Pancreas (tissue), 10 donors: ENCODE measurements around the gene RDH8. TPM values are rescaled to one million over a fixed set of nuclear protein-coding genes. Genes with fewer than 3 reads are reported as not detected.

Experiments used
- ATAC-seq, 4 donors: fragments of 200-7000 bp; cut with Tn5 transposase; one replicate each; pipeline versions ENCODE4 v1.8.0 to v1.9.1; 2020; ENCODE audit warnings: mild to moderate bottlenecking in 4 of 4, moderate library complexity in 4 of 4
- DNase-seq, 6 donors: peaks; one replicate each; pipeline ENCODE4 v3.0.0-alpha.2; 2020
- FAIRE-seq: peaks from 2 replicates; lab custom pipeline; 2012; peaks lifted over from hg19 to GRCh38; lab: Jason Lieb, UNC
- H3K27ac ChIP-seq, 4 donors: fragments of 200-600 bp; sonication (generic); 1 replicate in 3 of 4; 2 replicates in 1 of 4; pipeline versions ENCODE4 v1.5.0 to v1.8.0; 2020
- H3K27me3 ChIP-seq, 4 donors: fragments of 200-600 bp; one replicate each; pipeline ENCODE4 v1.8.0; 2021
- H3K36me3 ChIP-seq, 3 donors: fragments of 200-600 bp; sonication (generic) in 1 of 3; one replicate each; pipeline versions ENCODE4 v1.5.0 to v1.8.0; 2020 to 2021
- H3K4me1 ChIP-seq, 3 donors: fragments of 200-600 bp; one replicate each; pipeline ENCODE4 v1.8.0; 2021
- H3K4me3 ChIP-seq, 4 donors: fragments of 200-600 bp; sonication (generic) in 2 of 4; one replicate each; pipeline versions ENCODE4 v1.5.0 to v1.8.0; 2020 to 2021
- H3K9me3 ChIP-seq, 4 donors: fragments of 200-600 bp; one replicate each; pipeline ENCODE4 v1.8.0; 2021
- CTCF ChIP-seq, 4 donors: fragments of 200-600 bp; sonication (generic) in 3 of 4; IDR thresholded peaks; one replicate each; pipeline versions ENCODE4 v1.5.0 to v1.8.0; 2021; ENCODE audit warnings: antibody characterized with exemption in 4 of 4
- WGBS, 2 donors: extraction: QIAGEN DNeasy Blood & Tissue Kit; methylation state at CpG; one replicate each; pipeline ENCODE4 v1.1.7; 2013; 5-methylcytosine and 5-hydroxymethylcytosine counted together
- intact Hi-C, 3 donors: fragments of 100-400 bp; cut with DNase I; formaldehyde crosslinking; loops; one replicate each; pipeline versions ENCODE4 v1.11.1 to v1.14.2; 2022
- polyA plus RNA-seq, 2 donors: library from polyadenylated mRNA; stranded (reverse); fragments of 200-250 nt; gene quantifications; one replicate each; pipeline ENCODE4 v1.2.3, GENCODE V29; 2013
- total RNA-seq, 6 donors: library from RNA; stranded (reverse); fragmentation: NEBNext Ultra II Directional in 4 of 6; extraction: Animal tissue kit (Norgen Biotek cat#: 25700) in 4 of 6; gene quantifications; one replicate each; pipeline versions ENCODE4 v1.2.1 to v1.2.4, GENCODE V29; 2021 to 2023
- donor health status: healthy with polysubstance abuse.
- donor health status: DM: no; HTN: no; CAD: no; lungs with moderate emphysema.
- donor health status: DM: no; HTN: no; CAD: no.
- donor health status: control.
- donor health status: control.
- donor health status: Bipolar disorder and iron deficiency.
- donor health status: DM: yes; HTN: yes; CAD: no.
- donor health status: DM: no; HTN: no; CAD: no.
- donor health status: DM: no; HTN: no; CAD: no.
- donor health status: DM: yes; HTN: yes; CAD: no.

RDH8 gene
- total and polyA plus RNA-seq, 8 donors, result not detected

DNA sequence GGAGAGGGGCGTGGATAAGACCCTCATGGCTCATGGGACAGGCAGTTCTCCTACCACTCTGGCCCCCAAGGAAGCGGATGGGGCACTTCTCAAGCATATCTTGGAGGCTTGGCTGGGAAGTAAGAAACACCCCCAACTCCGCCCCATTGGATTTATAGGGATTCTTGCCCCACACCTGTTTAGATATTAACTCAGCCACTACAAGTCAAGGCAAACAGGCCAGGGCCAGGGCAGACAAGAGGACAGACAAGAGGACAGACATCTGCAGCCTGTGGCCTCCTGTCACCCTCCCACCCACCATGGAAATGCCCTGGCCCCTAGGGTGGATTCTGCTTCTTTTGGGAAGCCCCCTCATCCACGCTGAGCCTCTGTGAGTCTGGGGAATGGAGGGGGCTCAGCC lies 24.1 kb downstream of the RDH8 start:
- intact Hi-C loops, result no loop called here
- H3K4me3 ChIP-seq, result no peak overlapping the region
- FAIRE-seq (no peak), ATAC-seq (peak in 2 of 4 donors; percentile 13 to 19), DNase-seq (peak in 1 of 6 donors; percentile 25)
- WGBS, 2 donors, result 67 to 70% methylated on average over 4 of the region's 4 CpGs
- no peaks in the 10 kb centered on the region for H3K9me3 ChIP-seq
- H3K36me3 ChIP-seq, result no peaks in the 10 kb centered on the region
- H3K27ac ChIP-seq, result peak overlapping the region in 2 of 4 donors; percentile 24 to 34
- H3K27me3 ChIP-seq, result no peaks in the 10 kb centered on the region
- peaks cover 0 to 14% (median 0%) of the 10 kb centered on the region in 3 donors for H3K4me1 ChIP-seq
- TF ChIP-seq CTCF (IDR thresholded peaks at IDR 0.05), result no peak

DNA sequence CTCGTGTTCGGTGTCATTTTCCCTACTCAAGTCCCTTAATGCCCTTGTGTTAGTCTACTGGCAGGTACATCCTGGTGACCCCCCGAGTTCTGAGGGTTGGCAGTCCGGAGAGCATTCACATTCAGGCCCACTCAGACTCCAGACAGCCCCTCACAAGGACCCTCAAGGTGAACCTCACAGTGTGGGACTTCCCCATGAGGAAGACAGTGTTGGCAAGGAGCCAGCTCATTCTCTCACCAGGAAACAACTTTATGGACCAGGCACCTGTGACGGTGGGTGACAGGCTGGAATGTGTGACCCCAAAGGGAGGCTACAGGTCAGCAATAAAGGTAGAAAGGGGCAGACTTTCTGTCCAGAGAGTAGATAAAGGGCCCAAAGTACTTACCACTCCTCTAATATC lies 24.5 kb downstream of the RDH8 start:
- peak in 3 of 6 donors; percentile 34 to 53 (median 44) for DNase-seq
- H3K4me1 ChIP-seq, result peaks cover 0 to 14% (median 0%) of the 10 kb centered on the region in 3 donors
- H3K27ac ChIP-seq, result no peak overlapping the region
- H3K27me3 ChIP-seq, result no peaks in the 10 kb centered on the region
- H3K36me3 ChIP-seq, result no peaks in the 10 kb centered on the region
- peak in 1 of 4 donors; percentile 8 for ATAC-seq
- no peak overlapping the region for H3K4me3 ChIP-seq
- WGBS, 2 donors, result 72 to 79% methylated on average over 5 of the region's 5 CpGs
- intact Hi-C loops, result no loop called here
- FAIRE-seq, result no peak
- TF ChIP-seq CTCF (IDR thresholded peaks at IDR 0.05), result no peak
- H3K9me3 ChIP-seq, result no peaks in the 10 kb centered on the region

DNA sequence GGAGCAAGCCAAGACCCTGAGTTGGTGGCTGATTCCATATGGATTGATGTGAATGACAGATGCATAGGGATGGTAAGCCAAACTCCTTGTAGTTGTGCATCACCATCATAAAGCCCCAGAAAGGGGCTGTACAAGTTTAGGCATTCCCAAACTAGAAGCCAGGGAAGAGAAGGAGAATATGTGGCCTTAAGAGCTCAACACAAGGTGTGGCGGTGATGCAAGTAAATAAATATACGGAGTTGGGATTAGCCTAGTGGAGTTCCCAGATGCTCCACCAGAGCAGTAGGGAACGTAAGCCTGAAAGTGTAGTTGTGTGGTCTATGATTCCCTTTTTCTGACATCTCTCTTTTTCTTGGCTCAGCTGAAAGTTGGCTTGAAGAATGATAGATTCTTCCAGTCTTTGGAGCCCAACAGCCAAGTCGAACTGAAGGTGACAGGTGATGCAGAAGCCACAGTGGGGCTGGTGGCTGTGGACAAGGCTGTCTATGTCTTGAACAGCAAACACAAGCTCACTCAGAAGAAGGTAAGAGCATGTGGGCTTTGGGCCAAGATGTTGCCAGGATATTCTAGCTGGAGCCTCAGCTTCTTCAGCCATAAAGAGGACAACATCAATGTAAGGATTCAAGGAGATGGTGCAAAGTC lies 30.1 kb downstream of the RDH8 start:
- Histone ChIP-seq H3K4me3 (no peak overlapping the region), H3K27me3 (no peaks in the 10 kb centered on the region), H3K9me3 (peaks cover 0 to 10% (median 0%) of the 10 kb centered on the region in 4 donors), H3K36me3 (no peaks in the 10 kb centered on the region), H3K4me1 (no peaks in the 10 kb centered on the region), H3K27ac (no peak overlapping the region)
- FAIRE-seq, result no peak
- WGBS, 2 donors, result 69 to 74% methylated on average over 4 of the region's 4 CpGs
- no peak for DNase-seq
- ATAC-seq, result no peak
- intact Hi-C loops, result no loop called here
- TF ChIP-seq CTCF (IDR thresholded peaks at IDR 0.05), result no peak

DNA sequence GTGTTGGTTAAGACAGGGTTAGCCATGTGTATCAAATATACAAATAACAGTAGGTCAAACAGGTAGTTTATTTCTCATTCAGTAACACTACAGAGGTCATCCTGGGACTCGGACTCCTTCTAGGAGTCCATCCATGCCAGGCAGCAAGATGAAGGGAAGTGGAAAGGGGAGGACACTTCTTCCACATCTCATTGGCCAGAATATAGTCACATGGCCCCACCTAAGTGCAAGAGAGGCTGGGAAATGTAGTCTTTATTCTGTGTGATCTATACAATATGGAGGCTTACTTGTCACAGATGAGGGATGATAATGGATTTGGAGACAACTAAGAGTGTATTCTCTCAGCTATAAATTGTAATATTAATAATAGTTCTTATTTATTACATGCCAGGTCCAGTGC lies 31.1 kb downstream of the RDH8 start:
- TF ChIP-seq CTCF (IDR thresholded peaks at IDR 0.05), result no peak
- Histone ChIP-seq H3K4me1 (no peaks in the 10 kb centered on the region), H3K27ac (no peak overlapping the region), H3K9me3 (peaks cover 0 to 10% (median 0%) of the 10 kb centered on the region in 4 donors), H3K27me3 (no peaks in the 10 kb centered on the region), H3K4me3 (no peak overlapping the region), H3K36me3 (no peaks in the 10 kb centered on the region)
- WGBS, 2 donors, result 67 to 74% methylated on average over 1 of the region's 1 CpG
- no peak for ATAC-seq
- no peak for DNase-seq
- FAIRE-seq, result no peak
- intact Hi-C loops, result no loop called here

- H3K4me1 ChIP-seq, result no peaks in the 10 kb centered on the region
- FAIRE-seq, result no peak
- WGBS, 2 donors, result 31 to 32% methylated on average over 1 of the region's 1 CpG
- H3K9me3 ChIP-seq, result peaks cover 0 to 10% (median 0%) of the 10 kb centered on the region in 4 donors
- ATAC-seq, result no peak
- no peaks in the 10 kb centered on the region for H3K27me3 ChIP-seq
- no peak for DNase-seq
- intact Hi-C loops, result no loop called here
- no peak overlapping the region for H3K27ac ChIP-seq
- no peak for TF ChIP-seq CTCF (IDR thresholded peaks at IDR 0.05)
- no peak overlapping the region for H3K4me3 ChIP-seq
- no peaks in the 10 kb centered on the region for H3K36me3 ChIP-seq
These were observed 32.1 kb downstream of the RDH8 start for GRCh38 chr19:10045371-10045770.
